KMS-11 (cell line): ENCODE results near the gene RYR2.

Experiments
- H2AFZ ChIP-seq: fragments of 200-600 bp; sonication (generic); 2 replicates; pipeline ENCODE4 v1.6.1; 2016; ENCODE audit warnings: antibody characterized with exemption, mixed run types, low read depth
- H3K27ac ChIP-seq: fragments of 200-600 bp; sonication (generic); 2 replicates; pipeline ENCODE4 v1.6.1; 2016; ENCODE audit warnings: mild to moderate bottlenecking, mixed run types
- H3K27me3 ChIP-seq: fragments of 200-600 bp; sonication (generic); 2 replicates; pipeline ENCODE4 v1.6.1; 2017; ENCODE audit warnings: mild to moderate bottlenecking, low read depth, mixed run types, moderate library complexity; ENCODE audit not compliant: insufficient read depth
- H3K36me3 ChIP-seq: fragments of 200-600 bp; sonication (generic); 2 replicates; pipeline ENCODE4 v1.6.1; 2017; ENCODE audit warnings: mild to moderate bottlenecking, mixed run types; ENCODE audit not compliant: insufficient read depth
- H3K4me1 ChIP-seq: fragments of 200-600 bp; sonication (generic); 2 replicates; pipeline ENCODE4 v1.6.1; 2016; ENCODE audit warnings: mild to moderate bottlenecking, low read depth, mixed run types; ENCODE audit not compliant: poor library complexity, severe bottlenecking
- H3K4me2 ChIP-seq: fragments of 200-600 bp; sonication (generic); 2 replicates; pipeline ENCODE4 v1.7.0; 2016; ENCODE audit warnings: mild to moderate bottlenecking, mixed run types
- H3K4me3 ChIP-seq: fragments of 200-600 bp; sonication (generic); IDR thresholded peaks from 2 replicates; pipeline ENCODE4 v1.6.1; 2017; ENCODE audit warnings: low read depth, low read length, mixed read lengths; ENCODE audit not compliant: insufficient read depth
- H3K79me2 ChIP-seq: fragments of 200-600 bp; sonication (generic); 2 replicates; pipeline ENCODE4 v1.6.1; 2016; ENCODE audit warnings: low read depth, mixed run types; ENCODE audit not compliant: insufficient read depth
- H3K9ac ChIP-seq: fragments of 200-600 bp; sonication (generic); 2 replicates; pipeline ENCODE4 v1.6.1; 2016; ENCODE audit warnings: mild to moderate bottlenecking, mixed run types
- H4K20me1 ChIP-seq: fragments of 200-600 bp; sonication (generic); 2 replicates; pipeline ENCODE4 v1.6.1; 2016; ENCODE audit warnings: mild to moderate bottlenecking, mixed run types; ENCODE audit not compliant: insufficient read depth
- TF ChIP-seq, protein P1 (sequence below): fragments of 200-600 bp; sonication (generic); conservative IDR thresholded peaks from 2 replicates; pipeline ENCODE4 v1.6.1; 2017; ENCODE audit warnings: low read depth, mild to moderate bottlenecking, antibody characterized with exemption, low read length, moderate library complexity, mixed read lengths

RYR2 gene

DNA sequence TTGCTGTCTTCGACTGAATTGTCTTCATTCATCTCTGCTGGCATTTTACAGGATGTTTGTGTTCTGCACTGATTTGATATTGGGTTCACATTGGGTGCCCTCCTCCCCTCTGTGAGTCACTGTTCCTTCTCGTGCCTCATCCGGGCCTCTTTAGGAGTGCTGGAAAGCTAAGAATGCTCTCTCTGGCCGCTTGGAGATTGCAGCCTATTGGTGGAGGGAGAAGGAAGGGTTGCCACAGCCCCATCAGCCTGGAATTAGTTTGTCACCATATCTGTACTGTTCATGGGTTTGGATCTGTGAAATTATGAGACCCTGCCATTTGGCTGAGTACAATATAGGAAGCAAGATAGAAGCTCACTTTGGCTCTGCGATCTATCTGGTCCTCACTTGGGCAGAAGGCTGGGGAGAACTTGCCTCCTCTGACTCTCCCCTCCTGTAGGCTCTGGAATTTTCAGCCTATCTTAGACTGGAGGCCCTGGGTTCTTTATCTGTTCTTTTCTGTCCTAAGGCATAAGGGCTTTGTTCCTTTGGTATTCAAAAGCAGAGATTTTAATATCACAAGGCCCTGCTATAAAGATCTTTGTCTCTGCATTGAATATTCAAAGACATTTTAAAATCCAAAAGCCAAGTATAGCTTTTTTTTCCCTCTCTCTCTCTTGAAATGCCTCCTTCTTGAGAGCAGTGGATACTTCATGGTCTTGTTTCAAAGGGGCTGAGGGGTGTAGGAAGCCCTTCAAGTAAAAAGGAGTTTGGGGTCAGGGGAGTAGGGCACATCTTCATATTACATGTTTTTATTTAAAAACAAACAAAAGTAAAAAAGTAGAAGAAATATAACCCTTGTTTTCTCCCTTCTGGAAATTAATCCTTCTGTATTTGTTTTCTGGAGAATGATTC lies 500.8 kb downstream of the RYR2 start:
- Histone ChIP-seq H3K9ac (no peak overlapping the region), H2AFZ (no peak overlapping the region), H4K20me1 (no peaks in the 10 kb centered on the region), H3K4me3 (no peak overlapping the region), H3K79me2 (no peaks in the 10 kb centered on the region), H3K4me2 (no peak overlapping the region), H3K27me3 (no peaks in the 10 kb centered on the region), H3K27ac (no peak overlapping the region), H3K36me3 (no peaks in the 10 kb centered on the region), H3K4me1 (no peaks in the 10 kb centered on the region)
- TF ChIP-seq, protein P1, sequence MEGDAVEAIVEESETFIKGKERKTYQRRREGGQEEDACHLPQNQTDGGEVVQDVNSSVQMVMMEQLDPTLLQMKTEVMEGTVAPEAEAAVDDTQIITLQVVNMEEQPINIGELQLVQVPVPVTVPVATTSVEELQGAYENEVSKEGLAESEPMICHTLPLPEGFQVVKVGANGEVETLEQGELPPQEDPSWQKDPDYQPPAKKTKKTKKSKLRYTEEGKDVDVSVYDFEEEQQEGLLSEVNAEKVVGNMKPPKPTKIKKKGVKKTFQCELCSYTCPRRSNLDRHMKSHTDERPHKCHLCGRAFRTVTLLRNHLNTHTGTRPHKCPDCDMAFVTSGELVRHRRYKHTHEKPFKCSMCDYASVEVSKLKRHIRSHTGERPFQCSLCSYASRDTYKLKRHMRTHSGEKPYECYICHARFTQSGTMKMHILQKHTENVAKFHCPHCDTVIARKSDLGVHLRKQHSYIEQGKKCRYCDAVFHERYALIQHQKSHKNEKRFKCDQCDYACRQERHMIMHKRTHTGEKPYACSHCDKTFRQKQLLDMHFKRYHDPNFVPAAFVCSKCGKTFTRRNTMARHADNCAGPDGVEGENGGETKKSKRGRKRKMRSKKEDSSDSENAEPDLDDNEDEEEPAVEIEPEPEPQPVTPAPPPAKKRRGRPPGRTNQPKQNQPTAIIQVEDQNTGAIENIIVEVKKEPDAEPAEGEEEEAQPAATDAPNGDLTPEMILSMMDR: no peak

DNA sequence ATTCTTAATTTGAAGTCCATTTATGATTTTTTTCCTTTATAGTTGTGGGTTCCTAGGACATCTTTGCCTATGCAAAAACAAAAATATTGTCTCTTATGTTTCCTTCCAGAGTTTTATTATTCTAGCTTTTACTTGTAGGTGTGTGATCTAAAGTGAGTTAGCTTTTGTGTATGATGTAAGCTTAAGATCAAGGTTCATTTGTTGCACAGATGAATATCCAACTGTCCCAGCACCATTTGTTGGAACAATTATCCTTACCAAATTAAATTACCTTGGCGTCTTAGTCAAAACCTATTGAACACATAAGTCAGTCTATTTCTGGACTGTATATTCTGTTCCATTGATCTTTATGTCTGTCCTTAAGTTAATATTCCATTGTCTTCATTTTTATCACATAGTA lies 511.1 kb downstream of the RYR2 start:
- no peaks in the 10 kb centered on the region for H3K79me2 ChIP-seq
- TF ChIP-seq, protein P1: no peak
- H3K36me3 ChIP-seq: no peaks in the 10 kb centered on the region
- H3K4me3 ChIP-seq: no peak overlapping the region
- no peaks in the 10 kb centered on the region for H3K27me3 ChIP-seq
- H3K4me2 ChIP-seq: no peak overlapping the region
- H3K27ac ChIP-seq: no peak overlapping the region
- no peak overlapping the region for H3K9ac ChIP-seq
- H4K20me1 ChIP-seq: no peaks in the 10 kb centered on the region
- no peak overlapping the region for H2AFZ ChIP-seq
- no peaks in the 10 kb centered on the region for H3K4me1 ChIP-seq

DNA sequence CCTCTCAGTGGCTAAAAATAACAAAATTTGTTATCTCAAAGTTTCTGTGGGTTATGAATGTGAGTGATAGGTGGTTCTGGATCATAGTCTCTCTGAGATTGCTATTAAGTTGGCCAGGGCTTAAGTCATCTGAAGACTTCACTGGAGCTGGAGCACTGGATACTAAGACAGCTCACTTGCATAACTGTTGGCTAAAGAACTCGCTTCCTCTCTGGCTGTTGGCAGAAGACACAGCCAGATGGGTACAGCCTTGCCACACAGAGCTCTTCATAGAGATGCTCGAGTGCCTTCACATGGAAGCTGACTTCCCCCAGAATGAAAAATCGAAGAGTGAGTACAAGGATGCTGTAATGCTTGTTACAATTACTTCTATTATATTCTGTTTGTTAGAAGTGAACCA lies 514.9 kb downstream of the RYR2 start:
- Histone ChIP-seq H3K9ac (no peak overlapping the region), H4K20me1 (no peaks in the 10 kb centered on the region), H3K4me1 (no peaks in the 10 kb centered on the region), H3K4me2 (no peak overlapping the region), H3K36me3 (no peaks in the 10 kb centered on the region), H3K27ac (no peak overlapping the region), H3K4me3 (no peak overlapping the region), H2AFZ (no peak overlapping the region), H3K79me2 (no peaks in the 10 kb centered on the region), H3K27me3 (no peaks in the 10 kb centered on the region)
- TF ChIP-seq, protein P1: no peak

DNA sequence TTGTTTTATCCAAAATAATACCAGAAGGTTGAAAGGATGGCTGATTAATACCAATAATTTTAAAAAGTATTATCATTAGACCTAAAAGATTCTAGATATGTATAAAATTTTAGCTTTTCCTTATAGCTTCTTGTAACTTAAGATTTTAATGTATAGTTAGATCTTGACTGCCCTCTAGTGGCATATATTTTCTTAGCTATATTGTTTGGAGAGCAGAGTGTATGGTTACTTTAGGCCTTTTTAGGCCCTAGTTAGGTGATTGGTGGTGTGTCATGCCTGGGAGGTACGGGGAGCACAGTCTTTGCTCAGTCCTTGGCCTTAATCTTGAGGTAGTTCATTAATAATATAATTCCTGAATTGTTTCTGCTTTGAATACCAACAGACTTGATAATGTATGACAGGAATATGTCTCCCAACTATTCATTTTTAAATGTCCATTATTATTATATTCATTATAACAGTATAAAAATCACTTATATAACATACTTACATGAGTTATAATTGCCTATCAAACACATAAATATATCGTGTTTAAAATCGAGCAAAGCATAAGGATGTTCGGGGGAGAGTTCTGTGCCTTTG lies 520.3 kb downstream of the RYR2 start:
- H3K27me3 ChIP-seq: no peaks in the 10 kb centered on the region
- no peak overlapping the region for H2AFZ ChIP-seq
- no peaks in the 10 kb centered on the region for H3K4me1 ChIP-seq
- no peaks in the 10 kb centered on the region for H3K36me3 ChIP-seq
- no peaks in the 10 kb centered on the region for H3K79me2 ChIP-seq
- no peaks in the 10 kb centered on the region for H4K20me1 ChIP-seq
- H3K4me2 ChIP-seq: no peak overlapping the region
- TF ChIP-seq, protein P1: peak; percentile 83
- H3K9ac ChIP-seq: no peak overlapping the region
- H3K4me3 ChIP-seq: no peak overlapping the region
- no peak overlapping the region for H3K27ac ChIP-seq
